Esophagus muscularis mucosa (tissue), 4 donors: ENCODE results near the gene FGF14. TPM values are rescaled to one million over a fixed set of nuclear protein-coding genes. Genes with fewer than 3 reads are reported as not detected.

Experiments
- DNase-seq: peaks from one replicate; pipeline ENCODE4 v3.0.0-alpha.2; 2017; ENCODE audit errors: extremely low spot score
- H3K27ac ChIP-seq, 4 donors: fragments of 200-600 bp; sonication (generic); replicated peaks in 1 of 4; 1 replicate in 3 of 4; 2 replicates in 1 of 4; pipeline ENCODE4 v1.5.1; 2016 to 2019; ENCODE audit warnings: mild to moderate bottlenecking in 1 of 4
- H3K27me3 ChIP-seq, 4 donors: fragments of 200-600 bp; sonication (generic); one replicate each; pipeline versions ENCODE4 v1.5.1 to v1.6.0; 2016 to 2019
- H3K36me3 ChIP-seq, 4 donors: fragments of 200-600 bp; sonication (generic); one replicate each; pipeline ENCODE4 v1.5.1; 2016 to 2019
- H3K4me1 ChIP-seq, 4 donors: fragments of 200-600 bp; sonication (generic); one replicate each; pipeline ENCODE4 v1.5.1; 2016 to 2019
- H3K4me3 ChIP-seq, 4 donors: fragments of 200-600 bp; sonication (generic); 1 replicate in 2 of 4; 2 replicates in 2 of 4; pipeline ENCODE4 v1.5.1; 2016 to 2019; ENCODE audit warnings: mild to moderate bottlenecking in 4 of 4, moderate library complexity in 1 of 4
- H3K9me3 ChIP-seq, 4 donors: fragments of 200-600 bp; sonication (generic); 1 replicate in 3 of 4; 2 replicates in 1 of 4; pipeline ENCODE4 v1.5.1; 2016 to 2019
- EP300 ChIP-seq: sonication (generic); formaldehyde crosslinking; IDR thresholded peaks from one replicate; pipeline ENCODE4 v1.6.1; 2017; ENCODE audit warnings: antibody characterized with exemption
- POLR2A ChIP-seq: fragments of 450-650 bp; IDR thresholded peaks from one replicate; pipeline ENCODE4 v1.6.1; 2017; ENCODE audit warnings: antibody characterized with exemption, moderate library complexity, mild to moderate bottlenecking, low read depth
- POLR2AphosphoS5 ChIP-seq, 2 donors: sonication (generic); formaldehyde crosslinking; IDR thresholded peaks; one replicate each; pipeline ENCODE4 v1.6.1; 2017; ENCODE audit warnings: antibody characterized with exemption in 2 of 2
- WGBS: methylation state at CpG from one replicate; pipeline ENCODE4 v1.1.5; 2018; 5-methylcytosine and 5-hydroxymethylcytosine counted together
- intact Hi-C: fragments of 100-400 bp; cut with DNase I; formaldehyde crosslinking; loops from one replicate; pipeline ENCODE4 v1.15.1; 2023
- total RNA-seq, 4 donors: library from RNA; depleted of rRNA; stranded (reverse); fragments of >200 nt; gene quantifications; one replicate each; pipeline versions ENCODE4 v1.1.0 to v1.2.1, GENCODE V29; 2016
- TF ChIP-seq, protein P1 (sequence below), 3 experiments: fragments of 200-600 bp in 2 of 3; fragments of 450-650 bp in 1 of 3; sonication (generic) in 2 of 3; IDR thresholded peaks; one replicate each; pipeline ENCODE4 v1.5.1; 2017 to 2019; ENCODE audit warnings: antibody characterized with exemption in 3 of 3, mild to moderate bottlenecking in 2 of 3, moderate library complexity in 1 of 3

Gene FGF14
- total RNA-seq = 1 to 10 TPM in 1 of 4 donors, under 1 TPM in 3; 0.33 to 2.1 (median 0.87) TPM

DNA sequence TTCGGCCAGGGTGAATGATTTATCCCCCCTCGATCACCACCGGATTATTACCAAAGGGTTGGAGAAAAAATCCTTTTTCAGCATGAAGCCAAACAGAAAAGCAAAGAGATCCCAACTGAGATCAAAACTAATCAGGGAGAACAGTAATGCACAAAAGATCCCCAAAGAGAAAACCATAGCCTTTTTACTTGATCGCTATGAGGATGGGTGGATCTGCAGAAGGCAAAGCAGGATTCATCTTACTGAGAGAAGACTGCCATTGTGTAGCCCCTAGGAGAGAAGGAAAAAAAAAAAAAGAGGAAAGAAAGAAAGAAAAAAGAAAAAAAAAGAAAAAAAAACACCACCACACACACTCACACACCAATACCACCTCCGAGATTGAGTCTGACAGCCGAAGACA is at the start of gene FGF14:
TSS of gene FGF14 (minus strand) at position 283 of the 400 bp plus-strand sequence.
- peaks cover 0 to 32% (median 9%) of the 10 kb centered on the region in 4 donors for H3K27me3 ChIP-seq
- H3K27ac ChIP-seq = peak within 1 kb of the TSS; percentile 58 to 81 (median 74)
- H3K4me1 ChIP-seq = peaks cover 5 to 40% (median 27%) of the 10 kb centered on the region in 4 donors
- no peaks in the 10 kb centered on the region for H3K36me3 ChIP-seq
- TF ChIP-seq POLR2A = no peak
- TF ChIP-seq EP300 = no peak
- TF ChIP-seq POLR2AphosphoS5 (IDR thresholded peaks at IDR 0.05) = no peak
- TF ChIP-seq, protein P1, sequence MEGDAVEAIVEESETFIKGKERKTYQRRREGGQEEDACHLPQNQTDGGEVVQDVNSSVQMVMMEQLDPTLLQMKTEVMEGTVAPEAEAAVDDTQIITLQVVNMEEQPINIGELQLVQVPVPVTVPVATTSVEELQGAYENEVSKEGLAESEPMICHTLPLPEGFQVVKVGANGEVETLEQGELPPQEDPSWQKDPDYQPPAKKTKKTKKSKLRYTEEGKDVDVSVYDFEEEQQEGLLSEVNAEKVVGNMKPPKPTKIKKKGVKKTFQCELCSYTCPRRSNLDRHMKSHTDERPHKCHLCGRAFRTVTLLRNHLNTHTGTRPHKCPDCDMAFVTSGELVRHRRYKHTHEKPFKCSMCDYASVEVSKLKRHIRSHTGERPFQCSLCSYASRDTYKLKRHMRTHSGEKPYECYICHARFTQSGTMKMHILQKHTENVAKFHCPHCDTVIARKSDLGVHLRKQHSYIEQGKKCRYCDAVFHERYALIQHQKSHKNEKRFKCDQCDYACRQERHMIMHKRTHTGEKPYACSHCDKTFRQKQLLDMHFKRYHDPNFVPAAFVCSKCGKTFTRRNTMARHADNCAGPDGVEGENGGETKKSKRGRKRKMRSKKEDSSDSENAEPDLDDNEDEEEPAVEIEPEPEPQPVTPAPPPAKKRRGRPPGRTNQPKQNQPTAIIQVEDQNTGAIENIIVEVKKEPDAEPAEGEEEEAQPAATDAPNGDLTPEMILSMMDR (IDR thresholded peaks at IDR 0.05) = no peak
- WGBS = 3% methylated on average over 6 of the region's 6 CpGs
- intact Hi-C loops = loop anchor here (10.0 kb wide), 1 partner anchor 257 kb away; no protein-coding TSS in a partner anchor
- peak within 1 kb of the TSS; percentile 59 to 77 (median 66) for H3K4me3 ChIP-seq
- DNase-seq = no peak
- H3K9me3 ChIP-seq = no peaks in the 10 kb centered on the region

DNA sequence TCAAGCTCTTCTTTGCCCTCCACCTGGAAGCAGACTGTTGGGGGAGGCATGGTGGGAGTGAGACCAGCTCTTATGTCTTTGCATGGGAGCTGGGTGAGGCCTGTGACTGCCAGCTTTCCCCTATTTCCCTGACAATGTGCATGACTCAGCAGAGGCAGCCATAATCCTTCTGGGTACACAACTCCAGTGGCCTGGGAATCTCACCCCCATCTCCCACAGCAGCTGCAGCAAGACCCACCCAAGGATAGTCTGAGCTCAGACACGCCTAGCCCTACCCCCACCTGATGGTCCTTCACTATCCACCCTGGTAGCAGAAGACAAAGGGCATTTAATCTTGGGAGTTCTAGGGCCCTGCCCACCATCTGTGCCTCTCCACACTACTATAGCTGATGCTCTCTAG is 41.4 kb upstream of the FGF14 start:
- TF ChIP-seq, protein P1 (IDR thresholded peaks at IDR 0.05) = no peak
- TF ChIP-seq POLR2AphosphoS5 (IDR thresholded peaks at IDR 0.05) (no peak), POLR2A (no peak), EP300 (no peak)
- no peak for DNase-seq
- H3K9me3 ChIP-seq = no peaks in the 10 kb centered on the region
- H3K27ac ChIP-seq = no peak overlapping the region
- no peaks in the 10 kb centered on the region for H3K36me3 ChIP-seq
- intact Hi-C loops = no loop called here
- peaks cover 0 to 5% (median 0%) of the 10 kb centered on the region in 4 donors for H3K4me1 ChIP-seq
- no peaks in the 10 kb centered on the region for H3K27me3 ChIP-seq
- WGBS = 100% methylated on average over 1 of the region's 1 CpG
- no peak overlapping the region for H3K4me3 ChIP-seq

DNA sequence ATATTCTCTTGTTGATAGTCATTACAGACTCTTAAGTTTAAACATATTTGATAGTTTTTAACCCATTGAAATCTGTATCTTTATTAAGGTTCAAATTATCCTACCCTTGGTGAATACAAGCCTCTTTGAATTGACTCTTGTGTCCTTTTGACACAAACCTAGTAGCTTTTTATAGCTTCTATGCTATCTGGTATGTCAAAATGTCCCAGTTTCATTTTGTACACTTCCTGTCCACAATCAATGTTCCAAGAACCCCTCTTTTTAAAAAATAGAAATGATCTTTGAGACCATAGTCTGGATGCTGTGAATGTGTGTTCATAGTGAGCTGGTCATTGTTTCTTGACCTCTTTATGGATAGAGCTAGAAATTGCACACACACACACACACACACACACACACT is 39.2 kb upstream of the FGF14 start:
- H3K27me3 ChIP-seq = no peaks in the 10 kb centered on the region
- DNase-seq = no peak
- TF ChIP-seq POLR2A (no peak), POLR2AphosphoS5 (IDR thresholded peaks at IDR 0.05) (no peak), EP300 (no peak)
- TF ChIP-seq, protein P1 (IDR thresholded peaks at IDR 0.05) = no peak
- H3K27ac ChIP-seq = no peak overlapping the region
- H3K9me3 ChIP-seq = no peaks in the 10 kb centered on the region
- intact Hi-C loops = no loop called here
- H3K4me1 ChIP-seq = peaks cover 0 to 5% (median 0%) of the 10 kb centered on the region in 4 donors
- H3K36me3 ChIP-seq = no peaks in the 10 kb centered on the region
- no peak overlapping the region for H3K4me3 ChIP-seq

DNA sequence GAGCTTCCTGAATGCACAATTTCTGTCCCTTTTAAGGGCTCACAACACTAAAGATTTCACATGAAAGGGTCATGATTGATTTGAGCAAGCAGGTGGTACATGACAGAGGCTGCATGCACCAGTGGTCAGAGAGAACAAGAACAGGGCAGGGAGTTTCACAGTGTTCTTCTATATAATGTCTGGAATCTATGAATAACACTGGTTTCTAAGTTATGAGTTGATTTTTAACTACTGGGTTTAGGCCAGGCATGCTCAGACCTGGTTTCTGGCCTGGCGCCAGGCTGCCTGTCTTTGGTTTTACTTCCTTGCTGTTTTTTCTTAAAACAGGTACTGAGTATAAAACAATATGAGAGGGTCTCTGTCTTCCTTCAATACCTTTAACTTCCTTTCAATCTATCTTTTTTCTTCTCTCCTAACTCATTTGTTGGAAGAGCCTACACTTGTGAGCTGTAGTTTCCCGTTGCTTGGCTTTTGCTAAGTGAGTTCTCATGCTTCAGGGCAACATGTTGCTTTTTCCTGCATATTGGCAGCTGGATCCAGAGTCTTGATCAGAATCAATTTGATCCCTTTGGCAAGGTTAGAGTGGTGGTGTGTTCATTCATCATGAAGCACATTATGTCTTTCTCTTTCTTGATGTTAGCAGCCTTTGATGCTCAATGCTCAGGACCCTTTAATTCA is 38.5 kb upstream of the FGF14 start:
- H3K27ac ChIP-seq = no peak overlapping the region
- TF ChIP-seq, protein P1 (IDR thresholded peaks at IDR 0.05) = no peak
- TF ChIP-seq EP300 = no peak
- no peaks in the 10 kb centered on the region for H3K27me3 ChIP-seq
- H3K36me3 ChIP-seq = no peaks in the 10 kb centered on the region
- no peak for DNase-seq
- H3K4me1 ChIP-seq = peaks cover 0 to 5% (median 0%) of the 10 kb centered on the region in 4 donors
- 79% methylated on average over 2 of the region's 2 CpGs for WGBS
- no peaks in the 10 kb centered on the region for H3K9me3 ChIP-seq
- no peak overlapping the region for H3K4me3 ChIP-seq
- intact Hi-C loops = no loop called here

DNA sequence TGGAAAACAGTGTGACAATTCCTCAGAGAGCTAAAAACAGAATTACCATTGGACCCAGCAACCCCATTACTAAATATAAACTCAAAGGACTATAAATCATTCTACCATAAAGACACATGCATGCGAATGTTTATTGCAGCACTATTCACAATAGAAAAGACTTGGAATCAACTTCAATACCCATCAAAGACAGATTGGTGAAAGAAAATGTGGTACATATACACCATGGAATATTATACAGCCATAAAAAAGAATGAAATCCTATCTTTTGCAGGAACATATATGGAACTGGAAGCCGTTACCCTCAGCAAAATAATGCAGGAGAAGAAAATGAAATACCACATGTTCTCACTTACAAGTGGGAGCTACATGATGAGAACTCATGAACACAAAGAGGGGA is 20.8 kb upstream of the FGF14 start:
- TF ChIP-seq POLR2A (no peak), POLR2AphosphoS5 (IDR thresholded peaks at IDR 0.05) (no peak), EP300 (no peak)
- TF ChIP-seq, protein P1 (IDR thresholded peaks at IDR 0.05) = no peak
- peaks cover 0 to 42% (median 27%) of the 10 kb centered on the region in 4 donors for H3K9me3 ChIP-seq
- H3K4me1 ChIP-seq = no peaks in the 10 kb centered on the region
- H3K36me3 ChIP-seq = no peaks in the 10 kb centered on the region
- intact Hi-C loops = no loop called here
- no peak overlapping the region for H3K27ac ChIP-seq
- 73% methylated on average over 2 of the region's 2 CpGs for WGBS
- no peak overlapping the region for H3K4me3 ChIP-seq
- no peaks in the 10 kb centered on the region for H3K27me3 ChIP-seq
- DNase-seq = no peak
